GM12891 (cell line): ENCODE data around the gene GNB3.

Source experiments
- POLR2A ChIP-seq: IDR thresholded peaks from 2 replicates; pipeline ENCODE4 v1.6.1; 2011; ENCODE audit warnings: low read depth, low read length, control low read depth
- POLR2AphosphoS5 ChIP-seq: IDR thresholded peaks from 2 replicates; pipeline ENCODE4 v1.6.1; 2011; ENCODE audit warnings: low read depth, low read length, control low read depth
- SPI1 ChIP-seq: IDR thresholded peaks from 2 replicates; pipeline ENCODE4 v1.6.1; 2011; ENCODE audit warnings: low read depth, low read length, control low read depth
- TAF1 ChIP-seq: IDR thresholded peaks from 2 replicates; pipeline ENCODE4 v1.6.1; 2011; ENCODE audit warnings: low read depth, low read length, control low read depth

DNA sequence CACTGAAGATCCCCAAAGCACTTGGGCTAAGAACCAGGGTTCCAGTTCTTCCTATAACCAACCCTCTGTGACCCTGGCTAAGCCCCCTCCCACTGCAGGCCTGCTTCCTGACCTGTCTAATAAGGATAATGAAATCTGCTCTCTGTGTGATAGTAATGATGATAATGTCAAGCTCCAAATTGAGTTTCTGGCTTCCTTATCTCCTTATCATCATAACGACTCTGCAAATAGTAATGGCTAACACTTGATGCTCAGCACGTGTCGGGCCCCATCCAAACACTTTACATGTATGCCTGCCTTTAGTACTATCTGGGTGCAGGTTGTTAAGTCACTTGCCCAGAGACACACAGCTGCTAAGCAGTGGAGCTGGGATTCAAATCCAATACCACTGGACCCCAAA is 24.1 kb upstream of the GNB3 start:
- TF ChIP-seq POLR2A (no peak), POLR2AphosphoS5 (no peak), TAF1 (no peak), SPI1 (no peak)
